HL-60 (cell line): ENCODE results near the gene SLC9A3.

Experiments
- DNase-seq, 2 experiments: peaks; one replicate each; pipeline ENCODE4 v3.0.0-alpha.2; 2010 to 2020; ENCODE audit warnings: low read depth in 1 of 2, low spot score in 1 of 2
- H3K27ac ChIP-seq: fragments of 250-450 bp; sonication (Bioruptor Pico); replicated peaks from 2 replicates; pipeline ENCODE4 v1.5.1; 2020; ENCODE audit warnings: mild to moderate bottlenecking, moderate library complexity
- H3K27me3 ChIP-seq: fragments of 250-450 bp; sonication (Bioruptor Pico); 2 replicates; pipeline ENCODE4 v1.5.1; 2021; ENCODE audit warnings: mild to moderate bottlenecking, moderate library complexity; ENCODE audit not compliant: insufficient read depth, poor library complexity, severe bottlenecking
- H3K4me3 ChIP-seq: replicated peaks from 2 replicates; pipeline ENCODE4 v1.5.1; 2011; ENCODE audit warnings: mild to moderate bottlenecking, control low read depth, low read length; ENCODE audit not compliant: insufficient read depth
- GABPA ChIP-seq: IDR thresholded peaks from 2 replicates; pipeline ENCODE4 v1.6.1; 2012; ENCODE audit warnings: low read depth
- POLR2AphosphoS5 ChIP-seq: IDR thresholded peaks from 2 replicates; pipeline ENCODE4 v1.6.1; 2012; ENCODE audit warnings: low read depth
- REST ChIP-seq: IDR thresholded peaks from 2 replicates; pipeline ENCODE4 v1.6.1; 2012; ENCODE audit warnings: low read depth; ENCODE audit not compliant: insufficient replicate concordance
- SPI1 ChIP-seq: IDR thresholded peaks from 2 replicates; pipeline ENCODE4 v1.6.1; 2012; ENCODE audit warnings: low read depth, mild to moderate bottlenecking, borderline replicate concordance
- TF ChIP-seq, protein P1 (sequence below): IDR thresholded peaks from one replicate; pipeline ENCODE4 v1.5.1; 2011; ENCODE audit warnings: low read length, control low read depth, inconsistent platforms; ENCODE audit not compliant: insufficient read depth

Gene SLC9A3

DNA sequence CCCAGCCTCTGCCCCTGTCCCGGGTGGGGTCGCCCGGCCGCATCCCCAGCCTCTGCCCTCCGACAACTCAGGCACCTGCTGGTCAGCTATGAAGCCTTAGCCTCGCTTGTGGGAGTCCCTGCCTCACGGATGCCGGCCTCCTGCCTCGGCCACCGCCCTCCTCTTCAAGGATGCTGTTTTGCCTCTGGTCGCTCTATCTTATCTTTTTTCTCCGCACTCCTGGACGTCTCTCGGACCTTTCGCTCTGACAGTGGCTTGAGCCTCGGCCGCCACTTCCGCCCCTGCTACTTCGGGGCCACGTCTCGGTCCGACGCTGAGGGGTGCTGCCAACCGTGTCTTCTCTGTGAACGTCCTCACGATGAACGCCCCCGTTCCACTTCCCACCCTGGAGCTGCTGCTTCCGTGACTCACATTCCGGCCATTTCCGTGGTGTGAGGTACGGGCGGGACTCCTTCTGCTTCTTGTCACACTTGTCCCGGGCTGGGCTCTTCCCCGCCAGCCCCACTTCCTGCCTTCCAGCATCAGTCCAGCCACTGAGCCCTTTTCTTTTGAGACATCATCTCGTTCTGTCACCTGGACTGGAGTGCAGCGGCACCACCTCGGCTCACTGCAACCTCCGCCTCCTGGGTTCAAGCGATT, 26.3 kb downstream of the SLC9A3 start:
- TF ChIP-seq SPI1 = no peak
- TF ChIP-seq, protein P1, sequence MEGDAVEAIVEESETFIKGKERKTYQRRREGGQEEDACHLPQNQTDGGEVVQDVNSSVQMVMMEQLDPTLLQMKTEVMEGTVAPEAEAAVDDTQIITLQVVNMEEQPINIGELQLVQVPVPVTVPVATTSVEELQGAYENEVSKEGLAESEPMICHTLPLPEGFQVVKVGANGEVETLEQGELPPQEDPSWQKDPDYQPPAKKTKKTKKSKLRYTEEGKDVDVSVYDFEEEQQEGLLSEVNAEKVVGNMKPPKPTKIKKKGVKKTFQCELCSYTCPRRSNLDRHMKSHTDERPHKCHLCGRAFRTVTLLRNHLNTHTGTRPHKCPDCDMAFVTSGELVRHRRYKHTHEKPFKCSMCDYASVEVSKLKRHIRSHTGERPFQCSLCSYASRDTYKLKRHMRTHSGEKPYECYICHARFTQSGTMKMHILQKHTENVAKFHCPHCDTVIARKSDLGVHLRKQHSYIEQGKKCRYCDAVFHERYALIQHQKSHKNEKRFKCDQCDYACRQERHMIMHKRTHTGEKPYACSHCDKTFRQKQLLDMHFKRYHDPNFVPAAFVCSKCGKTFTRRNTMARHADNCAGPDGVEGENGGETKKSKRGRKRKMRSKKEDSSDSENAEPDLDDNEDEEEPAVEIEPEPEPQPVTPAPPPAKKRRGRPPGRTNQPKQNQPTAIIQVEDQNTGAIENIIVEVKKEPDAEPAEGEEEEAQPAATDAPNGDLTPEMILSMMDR = no peak
- no peak for TF ChIP-seq POLR2AphosphoS5
- TF ChIP-seq GABPA = no peak
- TF ChIP-seq REST = no peak
- H3K27ac ChIP-seq = no peak overlapping the region
- peaks cover 6% of the 10 kb centered on the region for H3K27me3 ChIP-seq
- DNase-seq = no peak
- H3K4me3 ChIP-seq = no peak overlapping the region

GRCh38 chr5:497090-497700, 27.1 kb downstream of the SLC9A3 start:
- H3K27ac ChIP-seq = no peak overlapping the region
- H3K27me3 ChIP-seq = peaks cover 4% of the 10 kb centered on the region
- TF ChIP-seq, protein P1 = no peak
- no peak for TF ChIP-seq POLR2AphosphoS5
- no peak for TF ChIP-seq REST
- H3K4me3 ChIP-seq = no peak overlapping the region
- no peak for DNase-seq

DNA sequence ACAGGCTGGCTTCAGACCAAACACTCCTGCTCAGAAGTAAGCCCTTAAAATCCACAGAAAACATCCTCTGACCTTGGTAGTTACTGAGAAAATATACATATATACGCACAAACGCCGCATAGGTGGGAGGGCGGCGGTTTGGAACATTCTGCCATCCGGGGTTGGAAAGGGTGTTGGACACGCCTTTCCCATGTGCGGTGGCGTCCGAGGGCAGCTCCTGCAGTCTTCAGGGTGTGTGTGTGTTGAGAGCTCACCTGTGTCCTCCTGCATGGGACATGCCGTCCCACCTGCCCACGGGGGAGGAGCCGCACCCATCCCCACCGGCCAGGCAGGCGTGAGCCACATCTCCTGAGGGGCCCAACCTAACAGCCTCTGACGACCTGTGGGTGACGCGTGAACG, 28.2 kb downstream of the SLC9A3 start:
- Histone ChIP-seq H3K27ac (no peak overlapping the region), H3K27me3 (peaks cover 4% of the 10 kb centered on the region), H3K4me3 (no peak overlapping the region)
- no peak for DNase-seq
- no peak for TF ChIP-seq POLR2AphosphoS5
- TF ChIP-seq REST = no peak
- TF ChIP-seq, protein P1 = no peak
- TF ChIP-seq SPI1 = no peak
- no peak for TF ChIP-seq GABPA
